ENCODE measurements around the gene RPF1.
A peak's percentile ranks its signal among the peaks of the same experiment; 100 is the strongest.
"Not testable (repeated sequence)": the region's sequence is repeated elsewhere in the genome, so short reads cannot be mapped to it uniquely, and the experiment has no call there.

RPF1 gene

DNA sequence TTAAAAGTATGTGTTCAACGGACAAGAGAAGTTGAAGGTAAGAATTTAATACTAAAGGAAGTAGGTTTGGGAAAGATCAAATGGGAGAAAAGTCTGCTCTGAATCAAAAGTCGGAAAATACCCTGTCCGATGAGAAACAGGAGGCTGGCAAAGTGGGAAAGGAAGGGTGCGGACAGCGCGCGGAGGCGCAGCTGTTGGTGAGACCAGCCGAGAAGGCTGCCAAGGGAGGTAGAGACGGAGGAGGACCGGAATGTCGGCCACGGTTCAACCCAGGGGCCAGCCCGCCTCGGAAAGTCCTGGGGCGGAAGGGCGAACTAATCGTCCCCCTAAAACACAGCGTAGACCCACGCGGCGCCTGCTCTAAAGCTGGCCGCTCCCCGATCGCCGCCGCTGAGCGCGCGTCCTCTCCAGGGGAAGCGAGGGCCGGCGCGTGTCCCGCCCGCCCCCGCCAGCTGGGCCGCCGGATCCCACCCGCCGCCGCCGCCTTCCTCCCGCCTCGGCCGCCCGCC is 26.5 kb downstream of the RPF1 start:
- H3K4me3 ChIP-seq (ENCODE audit: control insufficient read depth, low read depth, low read length) = peak overlapping the region; percentile 86
- TF ChIP-seq, protein P1, sequence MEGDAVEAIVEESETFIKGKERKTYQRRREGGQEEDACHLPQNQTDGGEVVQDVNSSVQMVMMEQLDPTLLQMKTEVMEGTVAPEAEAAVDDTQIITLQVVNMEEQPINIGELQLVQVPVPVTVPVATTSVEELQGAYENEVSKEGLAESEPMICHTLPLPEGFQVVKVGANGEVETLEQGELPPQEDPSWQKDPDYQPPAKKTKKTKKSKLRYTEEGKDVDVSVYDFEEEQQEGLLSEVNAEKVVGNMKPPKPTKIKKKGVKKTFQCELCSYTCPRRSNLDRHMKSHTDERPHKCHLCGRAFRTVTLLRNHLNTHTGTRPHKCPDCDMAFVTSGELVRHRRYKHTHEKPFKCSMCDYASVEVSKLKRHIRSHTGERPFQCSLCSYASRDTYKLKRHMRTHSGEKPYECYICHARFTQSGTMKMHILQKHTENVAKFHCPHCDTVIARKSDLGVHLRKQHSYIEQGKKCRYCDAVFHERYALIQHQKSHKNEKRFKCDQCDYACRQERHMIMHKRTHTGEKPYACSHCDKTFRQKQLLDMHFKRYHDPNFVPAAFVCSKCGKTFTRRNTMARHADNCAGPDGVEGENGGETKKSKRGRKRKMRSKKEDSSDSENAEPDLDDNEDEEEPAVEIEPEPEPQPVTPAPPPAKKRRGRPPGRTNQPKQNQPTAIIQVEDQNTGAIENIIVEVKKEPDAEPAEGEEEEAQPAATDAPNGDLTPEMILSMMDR (IDR thresholded peaks at IDR 0.05; ENCODE audit: control insufficient read depth, insufficient read depth, low read depth, low read length, missing control alignments) = no peak
- DNase-seq (ENCODE audit: low read depth) = no peak

DNA sequence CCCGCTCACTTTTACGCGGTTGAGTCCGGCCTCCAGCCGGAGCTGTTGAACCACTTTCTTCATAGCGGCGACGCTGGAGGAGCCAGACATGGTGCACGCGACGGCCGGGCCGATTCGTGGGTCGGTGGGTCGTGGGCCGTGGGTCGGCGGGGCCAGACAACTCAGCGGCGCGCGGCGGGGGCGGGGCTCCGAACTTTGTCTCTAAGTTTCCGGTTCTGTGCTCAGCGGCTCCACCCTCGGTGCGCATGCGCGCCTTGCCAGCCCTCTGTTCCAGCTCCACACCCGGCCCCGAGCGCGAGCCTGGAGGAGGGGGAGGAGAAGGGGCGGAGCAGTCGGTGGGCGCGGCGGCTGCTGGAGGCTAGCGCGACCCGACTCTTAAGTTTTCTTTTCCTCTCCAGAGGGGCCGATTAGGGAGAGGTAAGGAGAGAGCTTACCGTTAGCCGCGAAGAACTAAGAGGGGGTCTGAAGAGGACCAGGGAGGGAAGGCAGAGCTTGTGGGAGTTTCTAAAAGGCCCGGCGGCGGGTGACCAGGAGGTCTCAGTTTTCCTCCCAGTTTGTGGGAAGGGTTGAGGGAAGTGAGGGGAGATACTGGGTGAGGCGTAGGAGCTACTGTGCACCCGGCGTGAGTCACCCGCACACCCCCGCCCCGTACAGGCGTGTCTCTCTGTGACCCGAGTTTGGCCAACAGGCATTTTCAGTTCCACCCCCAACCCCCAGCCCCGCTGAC is 27.1 kb downstream of the RPF1 start, which contains the start of the genes GNG5 and SPATA1:
Gene GNG5, minus strand, starts transcription at position 580 of the 727 bp plus-strand sequence. Its CDS starts 490 bp downstream, at position 90.
Gene SPATA1, plus strand, starts transcription at position 385 of the 727 bp plus-strand sequence. CDS start 9,974 bp downstream, outside the sequence.
- peak within 1 kb of the TSS; percentile 86 for H3K4me3 ChIP-seq (ENCODE audit: control insufficient read depth, low read depth, low read length)
- DNase-seq (ENCODE audit: low read depth) = peak; percentile 79
- TF ChIP-seq, protein P1 (IDR thresholded peaks at IDR 0.05; ENCODE audit: control insufficient read depth, insufficient read depth, low read depth, low read length, missing control alignments) = no peak

DNA sequence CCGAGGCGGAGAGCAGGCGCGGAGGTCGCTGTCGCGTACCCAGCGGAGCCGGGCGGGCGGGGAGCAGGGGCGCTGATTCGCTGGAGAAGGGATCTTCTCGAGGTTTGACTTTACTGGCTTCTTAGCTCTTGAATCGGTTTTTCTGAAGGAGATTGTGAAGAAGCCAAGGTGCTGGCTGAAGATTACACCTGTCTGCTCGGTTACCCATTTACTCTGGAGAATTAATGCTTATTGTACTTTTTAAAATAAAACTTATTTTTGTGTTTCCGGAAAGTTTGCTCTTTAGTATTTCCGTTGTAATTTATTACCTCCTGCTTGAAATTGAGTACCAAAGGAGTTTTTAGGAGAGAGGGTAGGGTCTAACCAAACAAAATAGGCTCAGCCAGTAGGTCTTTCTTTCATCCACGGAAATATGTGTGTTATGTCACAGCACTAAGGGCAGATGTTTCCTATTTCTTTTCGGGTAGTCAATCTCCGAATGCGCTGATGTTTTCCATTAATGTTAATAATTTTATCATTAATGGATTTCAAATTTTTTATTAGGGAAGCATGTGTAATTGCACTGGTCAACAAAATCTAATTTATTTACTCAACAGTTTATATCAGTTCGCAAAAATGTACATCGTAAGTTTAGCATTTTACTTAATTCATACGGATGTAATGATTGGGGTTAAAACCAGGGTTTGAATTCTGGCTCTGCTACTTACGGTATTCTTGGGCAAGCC is 27.8 kb downstream of the RPF1 start:
- TF ChIP-seq, protein P1 (IDR thresholded peaks at IDR 0.05; ENCODE audit: control insufficient read depth, insufficient read depth, low read depth, low read length, missing control alignments) = no peak
- peak overlapping the region; percentile 86 for H3K4me3 ChIP-seq (ENCODE audit: control insufficient read depth, low read depth, low read length)
- no peak for DNase-seq (ENCODE audit: low read depth)

DNA sequence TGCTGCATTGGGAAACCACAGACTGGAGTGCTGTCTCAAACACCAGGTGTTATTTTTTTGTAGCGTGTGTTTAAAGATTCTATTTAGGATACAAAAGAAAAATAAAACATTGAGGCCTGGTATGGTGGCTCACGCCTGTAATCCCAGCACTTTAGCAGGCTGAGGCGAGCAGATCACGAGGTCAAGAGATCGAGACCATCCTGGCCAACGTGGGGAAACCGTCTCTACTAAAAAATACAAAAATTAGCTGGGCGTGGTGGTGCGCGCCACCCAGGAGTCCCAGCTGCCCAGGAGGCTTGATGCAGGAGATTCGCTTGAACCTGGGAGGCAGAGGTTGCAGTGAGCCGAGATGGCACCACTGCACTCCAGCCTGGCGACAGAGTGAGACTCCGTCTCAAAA is 28.8 kb downstream of the RPF1 start:
- H3K4me3 ChIP-seq (ENCODE audit: control insufficient read depth, low read depth, low read length); DNase-seq (ENCODE audit: low read depth): not testable (repeated sequence)

DNA sequence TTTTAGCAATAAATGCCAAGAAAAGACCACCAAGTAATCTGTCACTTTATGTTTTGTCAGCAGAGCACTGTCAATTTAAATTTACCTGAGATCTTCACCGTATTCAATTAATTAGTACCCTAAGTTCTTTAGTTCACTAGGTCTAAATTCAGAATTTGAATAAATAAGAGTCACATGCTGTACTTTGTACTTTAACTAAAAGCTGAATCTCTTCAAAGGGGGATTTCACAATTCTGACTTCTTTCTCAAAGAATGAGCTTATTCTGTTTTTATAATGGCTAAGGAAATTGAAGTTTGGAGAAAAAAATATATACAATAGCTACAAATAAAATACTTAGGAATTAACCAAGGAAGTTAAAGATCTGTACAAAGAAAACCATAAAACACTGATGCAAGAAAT is 29.4 kb downstream of the RPF1 start:
- DNase-seq (ENCODE audit: low read depth) = no peak
- TF ChIP-seq, protein P1 (IDR thresholded peaks at IDR 0.05; ENCODE audit: control insufficient read depth, insufficient read depth, low read depth, low read length, missing control alignments) = no peak
- no peak overlapping the region for H3K4me3 ChIP-seq (ENCODE audit: control insufficient read depth, low read depth, low read length)

DNA sequence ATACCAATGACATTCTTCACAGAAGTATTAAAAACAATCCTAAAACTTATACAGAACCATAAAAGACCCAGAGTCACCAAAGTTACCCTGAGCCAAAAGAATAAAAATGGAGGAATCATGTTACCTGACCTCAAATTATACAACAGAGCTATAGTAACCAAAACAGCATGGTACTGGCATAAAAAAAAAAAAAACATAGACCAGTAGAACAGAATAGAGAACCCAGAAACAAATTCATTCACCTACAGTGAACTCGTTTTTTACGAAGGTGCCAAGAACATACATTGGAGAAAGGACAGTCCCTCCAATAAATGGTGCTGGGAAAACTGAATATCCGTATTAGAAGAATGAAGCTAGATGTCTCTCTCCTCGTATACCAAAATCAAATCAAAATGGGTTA is 30.0 kb downstream of the RPF1 start:
- H3K4me3 ChIP-seq (ENCODE audit: control insufficient read depth, low read depth, low read length) = no peak overlapping the region
- TF ChIP-seq, protein P1 (IDR thresholded peaks at IDR 0.05; ENCODE audit: control insufficient read depth, insufficient read depth, low read depth, low read length, missing control alignments) = no peak
- no peak for DNase-seq (ENCODE audit: low read depth)

DNA sequence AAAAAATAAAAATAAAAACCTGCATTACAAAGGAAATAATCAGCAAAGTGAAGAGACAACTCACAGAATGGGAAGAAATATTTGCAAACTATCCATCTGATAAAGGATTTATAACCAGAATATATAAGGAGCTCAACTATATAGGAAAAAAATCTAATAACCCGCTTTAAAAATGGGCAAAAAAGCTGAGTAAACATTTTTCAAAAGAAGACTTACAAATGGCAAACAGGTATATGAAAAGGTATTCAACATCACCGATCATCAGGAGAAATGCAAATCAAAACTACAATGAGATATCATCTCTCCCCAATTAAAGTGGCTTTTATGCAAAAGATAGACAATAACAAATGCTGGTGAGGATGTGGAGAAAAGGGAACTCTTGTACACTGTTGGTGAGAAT is 31.1 kb downstream of the RPF1 start:
- no peak overlapping the region for H3K4me3 ChIP-seq (ENCODE audit: control insufficient read depth, low read depth, low read length)
- TF ChIP-seq, protein P1 (IDR thresholded peaks at IDR 0.05; ENCODE audit: control insufficient read depth, insufficient read depth, low read depth, low read length, missing control alignments) = no peak
- no peak for DNase-seq (ENCODE audit: low read depth)
